GM18499 (cell line): ENCODE data around the gene DAZAP2.
"Not testable (repeated sequence)": the region's sequence is repeated elsewhere in the genome, so short reads cannot be mapped to it uniquely, and the experiment has no call there.

Experiments
- ATAC-seq: cut with Tn5 transposase; IDR thresholded peaks from one replicate; pipeline ENCODE4 v1.9.1; 2021; ENCODE audit warnings: moderate number of reproducible peaks; ENCODE audit not compliant: insufficient read depth, unreplicated experiment

The DAZAP2 gene

DNA sequence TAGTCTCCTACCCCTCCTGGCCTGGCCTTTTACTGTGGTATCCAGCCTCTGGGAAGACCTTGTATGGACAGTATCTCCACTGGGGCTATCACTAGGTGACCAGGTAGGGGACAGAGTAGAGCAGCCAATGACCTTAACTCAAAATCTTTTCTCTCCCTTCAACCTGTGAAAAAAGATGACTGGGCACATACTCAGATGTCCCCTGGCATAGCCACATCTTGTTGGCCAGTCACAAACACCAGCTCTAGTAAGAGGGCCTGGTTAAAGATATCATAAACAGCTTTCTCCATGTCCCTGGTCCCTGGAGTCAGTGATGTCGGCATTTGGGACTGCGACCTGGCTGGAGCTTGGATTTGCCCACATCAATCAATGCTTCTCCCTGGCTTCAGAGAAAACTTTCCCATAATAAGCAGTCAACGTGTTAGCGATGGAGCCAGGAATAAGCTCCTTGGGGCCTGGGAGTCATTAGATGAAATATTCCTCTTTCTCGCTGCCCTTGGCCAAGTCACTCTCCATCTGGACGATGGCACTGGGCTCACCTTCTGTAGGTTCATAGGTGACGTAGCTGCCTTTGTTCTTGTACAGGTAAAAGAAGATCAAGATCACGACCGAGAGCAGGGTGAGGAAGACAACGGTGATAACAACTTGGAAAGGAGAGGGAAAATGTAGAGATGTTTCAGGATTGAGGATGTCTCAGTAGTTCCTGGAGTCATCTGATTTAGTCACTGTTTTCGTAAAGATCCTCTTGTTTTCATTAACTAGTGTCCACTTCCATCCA lies 7.0 kb downstream of the DAZAP2 start:
- ATAC-seq, result no peak

DNA sequence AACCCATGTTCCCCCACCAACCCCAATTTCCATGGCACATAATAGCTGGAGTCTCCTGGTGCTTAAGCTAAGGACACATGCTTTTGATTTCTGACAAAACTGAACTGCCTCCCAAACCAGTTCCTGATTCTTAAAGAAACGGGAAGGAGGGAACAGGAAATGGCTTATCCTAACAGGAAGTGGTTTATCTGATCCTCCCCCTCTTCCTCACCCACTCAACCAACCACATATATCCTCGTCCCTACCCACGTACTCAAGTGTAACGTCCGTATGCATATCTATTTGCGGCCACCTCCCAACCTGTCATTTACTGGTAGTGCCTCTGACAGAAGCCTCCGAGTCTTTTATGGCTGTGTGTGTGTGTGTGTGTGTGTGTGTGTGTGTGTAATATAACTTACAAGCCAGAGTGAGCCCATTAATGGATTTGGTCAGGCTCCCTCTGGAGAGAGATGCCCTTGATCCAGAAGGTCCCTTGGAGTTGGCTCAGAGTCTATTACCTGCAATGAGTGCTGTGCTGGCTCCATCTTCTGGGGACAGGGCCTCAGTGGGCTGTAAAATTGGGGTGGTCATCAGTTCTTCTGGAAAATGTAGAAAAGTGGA lies 7.7 kb downstream of the DAZAP2 start:
- ATAC-seq, result no peak

DNA sequence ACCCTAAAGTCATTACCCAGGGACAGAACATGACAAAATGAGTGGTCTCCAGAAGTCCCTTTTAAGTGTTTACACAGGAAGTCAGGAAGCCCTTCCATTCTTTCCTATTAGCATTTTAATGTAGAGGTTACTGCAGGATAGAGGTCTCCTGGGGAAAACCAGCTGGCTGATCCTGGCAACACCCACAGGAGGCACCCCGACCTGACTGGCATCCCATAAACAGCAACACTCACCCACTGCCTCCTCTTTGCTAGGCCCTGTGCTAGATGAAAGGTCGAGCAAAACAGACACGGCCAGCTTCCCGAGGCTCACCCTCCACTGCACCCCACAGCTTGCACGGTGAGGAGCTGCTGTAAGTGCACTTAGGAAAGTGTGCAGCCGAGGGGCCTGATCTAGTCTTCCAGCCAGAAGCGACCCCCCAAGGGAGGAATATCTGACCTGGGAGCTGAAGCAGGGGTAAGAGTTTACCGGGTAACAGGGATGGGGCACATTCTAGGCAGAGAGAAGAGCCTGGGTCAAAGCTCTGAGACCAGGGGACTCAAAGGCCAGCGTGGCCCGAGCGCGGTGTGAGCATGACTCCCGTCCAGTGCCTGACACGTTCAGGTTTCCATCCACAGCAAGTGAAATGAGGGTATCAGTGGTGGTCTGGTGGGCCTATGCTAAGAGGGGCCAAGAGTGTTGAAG lies 9.0 kb downstream of the DAZAP2 start:
- ATAC-seq, result no peak

DNA sequence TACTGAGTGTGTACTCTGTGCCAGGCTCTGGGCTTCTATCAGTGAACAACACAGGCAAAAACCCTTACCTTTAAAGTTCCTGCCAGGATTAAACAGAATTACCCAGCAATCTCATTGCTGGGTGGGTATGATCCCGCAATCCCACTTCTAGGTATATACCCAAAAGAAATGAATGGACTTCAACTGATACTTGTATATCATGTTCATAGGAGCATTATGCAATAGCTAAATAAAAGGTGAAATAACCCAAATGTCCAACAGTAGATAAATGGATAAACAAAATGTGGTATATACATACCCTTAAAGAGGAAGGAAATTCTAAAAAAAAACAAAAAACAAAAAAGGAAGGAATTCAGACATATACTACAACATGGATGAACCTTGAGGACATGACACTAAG lies 14.7 kb downstream of the DAZAP2 start:
- no peak for ATAC-seq

DNA sequence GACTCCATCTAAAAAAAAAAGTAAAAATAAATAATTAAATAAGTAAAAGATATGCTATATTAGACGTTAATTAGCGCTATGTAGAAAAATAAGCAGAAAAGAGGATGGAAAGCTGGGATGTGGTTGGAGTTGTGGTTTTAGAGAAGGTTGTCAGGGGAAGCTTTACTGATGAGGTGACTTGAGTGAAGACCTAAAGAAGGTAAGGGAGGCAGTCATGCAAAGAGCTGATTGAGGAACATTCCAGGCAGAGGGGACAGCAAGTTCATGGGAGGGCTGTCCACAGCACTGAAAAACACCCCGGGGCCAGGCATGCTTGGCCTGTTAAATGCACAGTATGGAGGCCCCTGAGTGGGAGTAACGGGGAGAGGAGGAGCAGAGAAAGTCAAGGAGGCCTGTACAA lies 15.9 kb downstream of the DAZAP2 start:
- no peak for ATAC-seq

DNA sequence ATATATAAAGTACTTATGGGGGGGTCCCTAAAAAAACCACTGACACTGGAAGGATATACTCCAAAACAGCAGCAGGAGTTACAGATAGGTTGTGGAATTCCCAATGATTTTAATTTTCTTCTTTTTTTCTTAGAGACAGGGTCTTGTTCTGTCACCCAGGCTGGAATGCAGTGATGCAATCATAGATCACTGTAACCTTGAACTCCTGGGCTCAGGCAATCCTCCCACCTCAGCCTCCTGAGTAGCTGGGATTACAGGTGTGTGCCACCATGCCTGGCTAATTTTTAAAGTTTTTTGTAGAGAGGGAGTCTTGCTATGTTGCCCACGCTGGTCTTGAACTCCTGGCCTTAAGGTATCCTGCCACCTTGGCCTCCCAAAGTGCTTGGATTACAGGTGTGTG lies 21.0 kb downstream of the DAZAP2 start:
- not testable (repeated sequence) for ATAC-seq

DNA sequence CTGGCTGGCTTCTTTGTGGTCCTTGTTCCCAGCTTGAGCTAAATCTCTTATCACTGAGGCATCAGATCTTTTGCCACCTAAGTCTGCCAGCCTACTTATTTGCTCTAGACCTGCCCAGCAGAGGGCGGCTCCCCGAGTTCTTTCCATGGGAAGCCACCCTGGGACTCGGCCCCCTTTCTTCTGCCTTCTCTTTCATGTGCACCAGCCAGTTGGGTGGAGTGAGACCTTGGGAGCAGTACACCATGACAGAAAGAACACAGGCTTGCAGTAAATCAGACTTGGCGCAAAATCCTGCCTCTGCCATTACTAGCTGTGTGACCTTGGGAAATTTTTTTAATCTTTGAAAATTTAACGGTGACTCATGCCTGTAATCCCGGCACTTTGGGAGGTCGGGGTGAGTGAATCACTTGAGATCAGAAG lies 24.1 kb downstream of the DAZAP2 start:
- ATAC-seq, result no peak

DNA sequence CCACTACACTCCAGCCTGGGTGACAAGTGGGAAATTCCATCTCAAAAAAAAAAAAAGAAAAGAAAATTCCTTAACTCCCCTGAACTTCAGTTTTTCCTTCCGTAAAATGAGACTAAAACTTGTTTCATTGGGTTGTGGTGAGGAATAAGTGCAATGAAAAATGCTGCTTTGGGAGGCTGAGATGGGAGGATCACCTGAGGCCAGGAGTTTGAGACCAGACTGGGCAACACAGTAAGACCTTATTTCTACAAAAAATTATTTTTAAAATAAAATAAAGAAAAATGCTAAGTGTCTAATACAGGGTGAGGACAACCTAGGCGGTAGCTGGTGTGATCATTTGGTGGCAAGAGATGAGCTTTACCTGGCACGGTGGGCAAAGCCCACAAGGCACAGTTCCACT lies 24.7 kb downstream of the DAZAP2 start:
- no peak for ATAC-seq

DNA sequence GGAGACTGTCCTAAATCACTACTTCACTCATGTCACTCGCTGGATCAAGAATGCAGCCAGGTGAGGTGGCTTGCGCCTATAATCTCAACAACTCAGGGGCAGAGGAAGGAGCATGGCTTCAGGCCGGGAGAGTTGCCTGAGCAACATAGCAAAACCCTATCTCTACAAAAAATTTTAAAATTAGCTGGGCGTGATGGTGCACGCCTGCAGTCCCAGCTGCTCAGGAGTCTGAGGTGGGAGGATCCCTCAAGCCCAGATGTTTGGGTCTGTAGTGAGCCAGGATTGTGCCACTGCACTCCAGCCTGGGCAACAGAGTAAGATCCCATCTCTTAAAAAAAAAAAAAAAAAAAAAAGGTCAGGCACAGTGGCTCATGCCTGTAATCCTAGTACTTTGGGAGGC lies 25.7 kb downstream of the DAZAP2 start:
- ATAC-seq, result no peak

DNA sequence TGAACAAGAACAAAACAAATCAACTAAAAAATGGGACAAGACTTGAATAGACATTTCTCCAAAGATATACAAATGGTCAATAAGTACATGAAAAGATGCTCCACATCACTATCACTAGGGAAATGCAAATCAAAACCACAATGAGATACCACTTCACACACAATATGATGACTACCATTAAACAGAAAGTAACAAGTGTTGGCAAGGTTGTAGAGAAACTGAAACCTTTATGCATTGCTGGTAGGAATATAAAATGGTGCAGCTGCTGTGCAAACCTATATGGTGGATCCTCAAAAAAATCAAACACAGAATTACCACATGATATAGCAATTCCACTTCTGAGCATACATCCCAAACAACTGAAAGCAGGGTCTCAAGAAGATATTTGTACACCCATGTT lies 26.4 kb downstream of the DAZAP2 start:
- no peak for ATAC-seq

DNA sequence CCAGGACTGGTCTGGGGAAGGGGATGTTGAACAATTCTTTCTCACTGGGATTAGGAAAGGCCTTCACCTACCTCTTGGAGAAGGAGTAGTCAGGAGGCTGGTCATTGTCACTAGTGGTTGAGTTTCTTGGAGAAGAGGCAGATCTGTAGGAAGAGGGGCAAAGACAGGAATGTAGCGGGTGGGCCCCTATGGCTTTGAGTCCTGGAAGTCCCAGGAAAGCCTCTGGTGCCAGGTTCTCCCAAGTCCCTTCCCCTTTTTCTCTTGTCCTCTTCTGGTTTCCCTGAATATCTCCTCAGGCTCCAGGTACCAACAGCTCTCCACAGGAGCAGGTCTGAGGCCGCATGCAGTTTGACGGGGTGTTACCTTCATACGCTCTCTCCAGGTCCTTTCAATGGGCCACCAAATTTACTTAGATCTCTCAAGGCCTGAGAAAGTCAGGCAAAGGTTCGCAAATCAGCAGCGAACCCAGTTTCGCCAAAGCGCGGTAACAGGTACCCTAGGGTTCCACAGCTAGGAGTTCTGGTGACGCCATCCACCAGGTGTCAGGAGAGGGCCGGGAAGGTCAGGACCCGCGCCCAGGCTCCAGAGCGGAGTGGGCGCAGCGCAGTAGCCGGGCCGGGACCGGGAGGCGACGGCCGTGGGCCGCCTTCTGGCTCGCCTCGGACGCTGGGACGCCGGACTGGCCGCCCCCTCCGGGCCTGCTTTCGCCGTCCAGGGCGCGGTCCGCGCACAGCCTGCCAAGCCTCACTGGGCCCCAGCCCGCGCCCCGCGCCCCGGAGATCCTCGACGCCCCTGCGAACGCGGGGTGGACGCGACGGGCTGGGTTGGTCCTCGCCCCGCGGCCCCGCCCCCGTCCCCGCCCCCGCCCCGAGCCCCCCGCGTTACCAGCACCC lies 30.8 kb downstream of the DAZAP2 start:
- no peak for ATAC-seq

DNA sequence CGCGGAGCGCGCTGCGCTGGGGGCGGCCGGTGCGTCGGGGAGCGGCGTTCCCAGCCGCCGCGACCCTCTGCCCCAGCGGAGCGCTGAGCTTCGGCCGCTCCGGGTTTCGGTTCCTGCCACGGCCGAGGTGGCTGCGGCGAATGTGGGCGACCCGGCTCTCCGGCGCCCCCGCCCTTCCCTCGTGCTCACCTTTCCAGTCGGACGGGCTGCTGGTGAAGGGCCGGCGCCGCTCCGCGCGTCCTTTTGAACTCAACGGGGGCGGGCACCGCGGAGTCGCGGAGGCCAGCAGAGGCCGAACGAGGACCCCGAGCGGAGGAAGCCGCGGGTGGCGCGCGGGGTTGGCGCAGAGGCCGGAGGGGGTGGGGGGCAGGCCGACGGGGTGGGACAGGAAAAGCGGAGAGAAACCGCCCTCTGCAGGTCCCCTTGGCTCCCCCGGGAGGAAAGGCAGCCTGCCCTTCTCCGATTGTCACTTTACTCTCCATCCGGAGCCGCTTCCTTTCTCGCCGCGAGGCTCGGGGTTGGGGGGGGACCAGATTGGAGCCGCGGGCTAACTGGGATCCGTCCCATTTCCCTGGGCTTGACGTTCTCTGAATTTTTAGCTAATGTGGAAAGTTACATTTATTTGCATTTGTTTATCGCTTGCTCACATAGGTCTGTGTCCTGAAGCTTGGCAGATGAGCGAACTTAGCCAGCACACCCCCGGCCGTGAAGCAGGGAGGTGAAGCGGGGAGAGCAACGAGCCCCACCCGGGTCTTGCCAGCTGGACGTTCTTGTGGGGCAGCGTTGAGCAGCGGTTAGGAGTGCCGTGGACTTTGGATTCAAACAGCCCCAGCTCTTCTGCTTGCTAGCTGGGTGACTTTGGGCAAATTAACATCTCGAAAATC lies 31.7 kb downstream of the DAZAP2 start, which contains the start of gene SMAGP:
Gene SMAGP (minus strand): TSS at position 349 of the 884 bp plus-strand sequence. CDS start 1,137 bp downstream, outside the sequence.
- no peak for ATAC-seq

DNA sequence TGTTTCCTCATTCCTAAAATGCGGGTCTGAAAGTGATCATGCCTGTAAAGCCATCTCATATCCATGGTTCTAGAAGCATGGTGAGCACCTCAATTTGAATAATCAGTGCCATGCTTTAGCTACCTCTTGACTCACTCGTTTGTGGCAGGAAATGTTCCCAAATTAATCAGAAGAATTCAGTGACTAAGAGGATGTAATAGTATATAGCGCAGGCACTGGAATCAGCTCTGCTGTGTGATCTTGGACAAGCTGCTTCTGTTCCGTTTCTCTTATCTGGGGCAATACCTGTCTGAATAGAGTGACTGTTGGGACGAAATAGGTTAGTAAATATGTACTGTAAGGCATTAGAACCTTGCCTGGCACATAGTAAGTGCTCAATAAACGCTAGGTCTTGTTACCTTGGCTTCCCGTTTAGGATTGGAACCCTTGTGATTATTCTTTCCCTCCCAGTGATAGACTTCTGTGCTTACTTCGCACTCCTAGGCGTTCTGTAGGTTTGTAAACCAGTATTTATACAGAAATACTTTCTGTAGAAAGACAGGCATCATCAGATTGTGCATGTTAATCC lies 32.4 kb downstream of the DAZAP2 start:
- no peak for ATAC-seq

DNA sequence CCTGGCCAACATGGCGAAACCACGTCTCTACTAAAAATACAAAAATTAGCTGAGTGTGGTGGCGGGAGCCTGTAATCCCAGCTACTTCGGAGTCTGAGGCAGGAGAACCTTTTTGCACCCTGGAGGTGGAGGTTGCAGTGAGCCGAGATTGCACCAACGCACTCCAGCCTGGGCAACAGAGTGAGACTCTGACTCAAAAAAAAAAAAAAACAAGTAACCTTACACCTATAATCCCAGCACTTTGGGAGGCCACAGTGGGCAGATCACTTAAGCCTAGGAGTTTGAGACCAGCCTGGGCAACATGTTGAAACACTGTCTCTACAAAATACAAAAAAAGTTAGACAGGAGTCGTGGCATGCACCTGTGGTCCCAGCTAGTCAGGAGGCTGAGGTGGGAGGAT lies 34.2 kb downstream of the DAZAP2 start:
- not testable (repeated sequence) for ATAC-seq

DNA sequence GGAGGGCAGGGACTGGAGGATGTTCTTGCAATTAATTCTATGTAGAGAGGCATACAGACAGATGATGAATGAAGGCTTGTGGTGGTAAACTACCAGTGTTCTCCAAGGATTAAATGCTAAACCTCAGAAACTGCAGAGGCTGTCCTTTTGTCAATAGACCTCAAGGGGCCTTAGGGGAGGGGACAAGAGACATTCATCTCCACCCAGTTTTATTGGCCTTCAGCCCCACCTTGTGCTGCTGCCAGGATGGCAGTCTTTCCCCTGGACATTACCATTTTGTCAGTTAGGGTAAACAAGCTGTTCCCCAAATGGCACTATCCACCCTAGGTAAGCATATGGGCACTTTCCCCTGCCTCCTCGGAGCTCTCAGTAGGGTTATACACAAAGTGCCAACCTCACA lies 36.5 kb downstream of the DAZAP2 start:
- no peak for ATAC-seq

DNA sequence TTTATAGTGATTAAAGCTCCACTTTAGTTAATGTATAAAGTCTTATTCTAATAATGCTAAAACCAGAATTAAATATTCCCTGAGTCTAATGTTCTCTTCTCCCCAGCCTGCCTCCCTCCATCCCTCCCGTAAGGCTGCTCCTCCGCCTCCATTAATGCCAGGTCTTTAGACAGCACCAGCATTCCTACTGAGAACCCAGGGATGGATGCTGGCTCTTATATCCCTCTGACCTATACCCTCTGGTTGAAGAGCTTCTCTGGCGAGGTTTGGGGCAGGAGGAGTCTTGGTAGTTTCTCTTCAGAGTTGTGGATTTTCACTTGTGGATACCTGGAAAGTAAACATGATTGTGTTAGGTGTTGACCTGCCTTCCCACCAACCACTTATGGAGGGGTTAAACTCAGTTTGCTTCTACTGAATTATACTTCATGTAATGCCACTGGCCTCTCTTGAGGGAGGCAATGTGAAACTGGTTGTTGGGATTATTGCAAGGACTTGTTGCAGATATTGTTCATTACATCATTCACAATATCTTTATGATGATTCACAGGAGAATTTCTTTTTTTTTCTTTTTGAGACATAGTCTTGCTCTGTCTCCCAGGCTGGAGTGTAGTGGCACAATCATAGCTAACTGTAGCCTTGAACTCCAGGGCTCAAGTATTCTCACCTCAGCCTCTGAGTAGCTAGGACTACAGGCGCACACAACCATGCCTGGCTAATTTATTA lies 42.7 kb downstream of the DAZAP2 start:
- ATAC-seq, result no peak

DNA sequence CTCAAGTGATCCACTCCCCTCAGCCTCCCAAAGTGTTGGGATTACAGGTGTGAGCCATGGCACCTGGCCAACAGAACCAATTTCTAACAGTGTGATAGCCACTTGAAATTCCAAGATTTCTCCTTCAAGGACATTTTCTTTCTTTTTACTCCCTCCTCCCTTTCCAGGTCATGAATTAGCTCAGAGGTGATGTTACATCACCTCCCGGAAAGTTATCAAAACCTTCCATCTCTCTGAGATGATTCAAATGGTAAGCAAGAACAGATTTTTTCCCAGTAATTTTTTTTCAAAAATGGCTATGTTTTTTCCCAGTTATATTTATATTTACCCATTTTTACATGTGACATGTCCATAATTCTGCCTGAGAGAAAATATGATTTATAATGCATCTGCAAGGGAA lies 47.2 kb downstream of the DAZAP2 start:
- no peak for ATAC-seq
